Chondrocyte (in vitro differentiated cells): ENCODE measurements around the gene PRM3. TPM values are rescaled to one million over a fixed set of nuclear protein-coding genes. Genes with fewer than 3 reads are reported as not detected.

Experiments used
- DNase-seq: peaks from one replicate; pipeline ENCODE4 v3.0.0; 2021; ENCODE audit warnings: mixed read lengths, low spot score
- H3K27ac Mint-ChIP-seq: one replicate; pipeline ENCODE4 v1.8.0; 2021; ENCODE audit warnings: mild to moderate bottlenecking, moderate library complexity, mixed read lengths; ENCODE audit not compliant: unreplicated experiment
- H3K27me3 Mint-ChIP-seq: 2 replicates; pipeline ENCODE4 v1.8.0; 2021; ENCODE audit warnings: low read depth, mixed read lengths
- H3K36me3 Mint-ChIP-seq: 2 replicates; pipeline ENCODE4 v1.8.0; 2021; ENCODE audit warnings: low read depth, mixed read lengths
- H3K4me1 Mint-ChIP-seq: 2 replicates; pipeline ENCODE4 v1.8.0; 2021; ENCODE audit warnings: low read depth, mild to moderate bottlenecking, mixed read lengths
- H3K4me3 Mint-ChIP-seq: one replicate; pipeline ENCODE4 v1.8.0; 2021; ENCODE audit warnings: mild to moderate bottlenecking, moderate library complexity, mixed read lengths; ENCODE audit not compliant: unreplicated experiment
- H3K9me3 Mint-ChIP-seq: 2 replicates; pipeline ENCODE4 v1.8.0; 2021; ENCODE audit warnings: low read depth, mixed read lengths
- CTCF ChIP-seq: fragments of 200-600 bp; sonication (generic); IDR thresholded peaks from 2 replicates; pipeline ENCODE4 v1.5.0; 2021; ENCODE audit warnings: antibody characterized with exemption, mild to moderate bottlenecking, moderate library complexity
- total RNA-seq: library from RNA; stranded (reverse); gene quantifications from 3 replicates; pipeline ENCODE4 v1.2.1, GENCODE V29; 2021

PRM3 gene
- total RNA-seq, 1 donor from 2014 or later = not detected

GRCh38 chr16:11271610-11272009 is 1.8 kb downstream of the PRM3 start:
- H3K27me3 Mint-ChIP-seq = no peaks in the 10 kb centered on the region
- TF ChIP-seq CTCF = no peak
- H3K27ac Mint-ChIP-seq = no peak overlapping the region
- H3K4me1 Mint-ChIP-seq = no peaks in the 10 kb centered on the region
- no peak overlapping the region for H3K4me3 Mint-ChIP-seq
- no peaks in the 10 kb centered on the region for H3K36me3 Mint-ChIP-seq
- no peaks in the 10 kb centered on the region for H3K9me3 Mint-ChIP-seq
- DNase-seq = no peak

GRCh38 chr16:11270602-11271162 is 2.7 kb downstream of the PRM3 start:
- Mint-ChIP-seq H3K9me3 (no peaks in the 10 kb centered on the region), H3K4me3 (no peak overlapping the region), H3K27me3 (no peaks in the 10 kb centered on the region), H3K4me1 (no peaks in the 10 kb centered on the region), H3K27ac (no peak overlapping the region), H3K36me3 (no peaks in the 10 kb centered on the region)
- no peak for TF ChIP-seq CTCF
- no peak for DNase-seq

GRCh38 chr16:11268921-11269375 is 4.5 kb downstream of the PRM3 start, which contains the start of gene TNP2:
Gene TNP2, minus strand, starts transcription at chr16:11269325. Its CDS starts 63 bp downstream, at chr16:11269262.
- TF ChIP-seq CTCF = no peak
- no peaks in the 10 kb centered on the region for H3K27me3 Mint-ChIP-seq
- DNase-seq = no peak

GRCh38 chr16:11265124-11265523 is 8.3 kb downstream of the PRM3 start:
- no peaks in the 10 kb centered on the region for H3K9me3 Mint-ChIP-seq
- H3K4me1 Mint-ChIP-seq = no peaks in the 10 kb centered on the region
- H3K36me3 Mint-ChIP-seq = no peaks in the 10 kb centered on the region
- no peak overlapping the region for H3K4me3 Mint-ChIP-seq
- DNase-seq = no peak
- peaks cover 3% of the 10 kb centered on the region for H3K27me3 Mint-ChIP-seq
- no peak overlapping the region for H3K27ac Mint-ChIP-seq
- no peak for TF ChIP-seq CTCF

More at GRCh38 chr16:11268921-11269375, 4.5 kb downstream of the PRM3 start, which contains the start of gene TNP2:
- Mint-ChIP-seq H3K4me3 (no peak within 1 kb of the TSS), H3K4me1 (no peaks in the 10 kb centered on the region), H3K9me3 (no peaks in the 10 kb centered on the region), H3K36me3 (no peaks in the 10 kb centered on the region), H3K27ac (no peak within 1 kb of the TSS)

GRCh38 chr16:11264155-11264832 is 9.1 kb downstream of the PRM3 start:
- peaks cover 3% of the 10 kb centered on the region for H3K4me1 Mint-ChIP-seq
- no peaks in the 10 kb centered on the region for H3K36me3 Mint-ChIP-seq
- DNase-seq = no peak
- TF ChIP-seq CTCF = no peak
- H3K4me3 Mint-ChIP-seq = no peak overlapping the region
- H3K27me3 Mint-ChIP-seq = peaks cover 5% of the 10 kb centered on the region
- no peaks in the 10 kb centered on the region for H3K9me3 Mint-ChIP-seq
- no peak overlapping the region for H3K27ac Mint-ChIP-seq
